GM12891 (cell line): ENCODE results near the gene CRAMP1.

Source experiments
- POLR2A ChIP-seq: IDR thresholded peaks from 2 replicates; pipeline ENCODE4 v1.6.1; 2011; ENCODE audit warnings: low read depth, low read length, control low read depth
- POLR2AphosphoS5 ChIP-seq: IDR thresholded peaks from 2 replicates; pipeline ENCODE4 v1.6.1; 2011; ENCODE audit warnings: low read depth, low read length, control low read depth
- TAF1 ChIP-seq: IDR thresholded peaks from 2 replicates; pipeline ENCODE4 v1.6.1; 2011; ENCODE audit warnings: low read depth, low read length, control low read depth

DNA sequence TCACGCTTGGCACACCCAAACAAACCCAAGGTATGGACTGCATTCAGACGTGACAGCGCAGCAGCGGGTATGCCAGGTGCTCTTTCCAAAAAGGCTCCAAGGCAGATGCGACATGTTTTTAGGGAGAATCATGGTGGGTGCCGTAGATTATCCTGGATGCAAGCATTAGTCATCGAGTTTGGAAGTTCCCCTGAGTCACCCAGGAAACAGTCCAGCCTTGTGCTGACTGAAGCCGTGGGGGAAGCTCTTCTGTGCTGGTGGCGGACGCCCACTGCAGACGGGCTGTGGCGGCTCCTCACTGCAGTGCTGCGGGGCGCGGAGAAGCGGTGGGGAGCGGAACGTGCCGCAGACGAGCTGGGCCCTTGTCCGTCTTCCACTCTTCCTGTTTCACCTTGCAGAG is 79.8 kb downstream of the CRAMP1 start:
- no peak for TF ChIP-seq POLR2A
- TF ChIP-seq POLR2AphosphoS5: no peak
- no peak for TF ChIP-seq TAF1
